SK-N-SH (cell line): Measurements from ENCODE around the gene COL25A1.

Experiments used
- CHD2 ChIP-seq: fragments of 150-350 bp; IDR thresholded peaks from 2 replicates; pipeline ENCODE4 v1.6.1; 2018; ENCODE audit warnings: low read length; ENCODE audit not compliant: partially characterized antibody
- EP300 ChIP-seq, 2 experiments: IDR thresholded peaks; 2 replicates each; pipeline versions ENCODE4 v1.4.0 to v1.6.1; 2012; ENCODE audit warnings: borderline replicate concordance in 1 of 2, low read depth in 1 of 2, low read length in 1 of 2
- EZH2phosphoT487 ChIP-seq: fragments of 200-600 bp; sonication (generic); IDR thresholded peaks from 2 replicates; pipeline ENCODE4 v1.6.1; 2017; ENCODE audit warnings: low read depth, mixed run types, mild to moderate bottlenecking, antibody characterized with exemption, moderate library complexity, borderline replicate concordance
- GABPA ChIP-seq: IDR thresholded peaks from 2 replicates; pipeline ENCODE4 v1.4.0; 2012; ENCODE audit warnings: low read depth, mild to moderate bottlenecking
- GATA2 ChIP-seq: sonication (generic); formaldehyde crosslinking; IDR thresholded peaks from 2 replicates; pipeline ENCODE4 v1.5.0; 2020; ENCODE audit warnings: mild to moderate bottlenecking, missing genetic modification reagents
- MXI1 ChIP-seq: IDR thresholded peaks from 2 replicates; pipeline ENCODE4 v1.6.1; 2012; ENCODE audit warnings: mild to moderate bottlenecking, low read depth, low read length, improper control_type of control experiment
- POLR2AphosphoS5 ChIP-seq: IDR thresholded peaks from 2 replicates; pipeline ENCODE4 v1.6.1; 2012; ENCODE audit warnings: low read depth, low read length
- RAD21 ChIP-seq: IDR thresholded peaks from 2 replicates; pipeline ENCODE4 v1.6.1; 2012; ENCODE audit warnings: mild to moderate bottlenecking, low read length
- RFX5 ChIP-seq: IDR thresholded peaks from 2 replicates; pipeline ENCODE4 v1.6.1; 2012; ENCODE audit warnings: mild to moderate bottlenecking, improper control_type of control experiment, low read length
- TAF1 ChIP-seq: IDR thresholded peaks from 2 replicates; pipeline ENCODE4 v1.6.1; 2012; ENCODE audit warnings: low read depth, mild to moderate bottlenecking, low read length, moderate library complexity, borderline replicate concordance
- YY1 ChIP-seq: IDR thresholded peaks from 2 replicates; pipeline ENCODE4 v1.4.0; 2012; ENCODE audit warnings: low read depth, mild to moderate bottlenecking
- TF ChIP-seq, protein P1 (sequence below): fragments of 200-600 bp; sonication (generic); IDR thresholded peaks from 2 replicates; pipeline ENCODE4 v1.6.1; 2017; ENCODE audit warnings: antibody characterized with exemption, mild to moderate bottlenecking, moderate library complexity
- TF ChIP-seq, protein P2 (sequence below): fragments of 150-350 bp; IDR thresholded peaks from 2 replicates; pipeline ENCODE4 v1.6.1; 2016; ENCODE audit warnings: mild to moderate bottlenecking, low read depth, low read length
- TF ChIP-seq, protein P3 (sequence below): fragments of 150-350 bp; IDR thresholded peaks from 2 replicates; pipeline ENCODE4 v1.6.1; 2017; ENCODE audit warnings: antibody characterized with exemption, low read length, low read depth, borderline replicate concordance

DNA sequence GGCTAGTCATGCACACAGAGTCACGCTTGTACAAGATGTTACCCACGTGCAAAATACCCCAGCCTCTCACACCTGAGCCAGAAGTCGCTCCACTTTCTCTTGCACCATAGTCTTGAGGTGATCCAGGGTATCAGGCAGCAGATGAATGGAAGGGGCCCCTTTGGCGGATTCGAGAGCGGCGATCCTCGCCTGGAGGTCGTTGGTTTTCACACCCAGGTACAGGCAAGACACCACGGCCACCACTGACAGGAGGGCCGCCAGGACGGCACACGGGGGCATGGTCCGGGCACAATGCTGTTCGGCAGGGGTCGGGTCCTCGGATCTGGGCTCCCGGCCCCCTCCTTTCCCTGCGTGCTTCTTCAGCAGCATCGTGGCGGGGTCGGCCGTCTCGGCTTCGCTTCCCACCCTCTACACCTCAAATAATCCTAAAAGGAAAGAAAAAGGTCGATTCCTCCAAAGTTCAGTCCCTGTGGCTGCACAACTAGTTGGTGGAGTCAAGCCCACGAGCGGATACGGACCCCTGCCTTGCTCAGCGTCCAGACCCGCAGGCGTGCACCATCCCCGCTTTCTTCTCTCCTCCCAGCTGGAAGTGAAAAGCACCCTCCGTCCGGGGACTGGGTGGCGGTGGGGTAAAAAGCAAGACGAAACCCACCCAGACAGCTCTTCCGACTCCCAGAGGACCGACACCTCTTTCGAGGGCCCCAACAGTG is 652 bp downstream of the COL25A1 start:
- TF ChIP-seq, protein P1, sequence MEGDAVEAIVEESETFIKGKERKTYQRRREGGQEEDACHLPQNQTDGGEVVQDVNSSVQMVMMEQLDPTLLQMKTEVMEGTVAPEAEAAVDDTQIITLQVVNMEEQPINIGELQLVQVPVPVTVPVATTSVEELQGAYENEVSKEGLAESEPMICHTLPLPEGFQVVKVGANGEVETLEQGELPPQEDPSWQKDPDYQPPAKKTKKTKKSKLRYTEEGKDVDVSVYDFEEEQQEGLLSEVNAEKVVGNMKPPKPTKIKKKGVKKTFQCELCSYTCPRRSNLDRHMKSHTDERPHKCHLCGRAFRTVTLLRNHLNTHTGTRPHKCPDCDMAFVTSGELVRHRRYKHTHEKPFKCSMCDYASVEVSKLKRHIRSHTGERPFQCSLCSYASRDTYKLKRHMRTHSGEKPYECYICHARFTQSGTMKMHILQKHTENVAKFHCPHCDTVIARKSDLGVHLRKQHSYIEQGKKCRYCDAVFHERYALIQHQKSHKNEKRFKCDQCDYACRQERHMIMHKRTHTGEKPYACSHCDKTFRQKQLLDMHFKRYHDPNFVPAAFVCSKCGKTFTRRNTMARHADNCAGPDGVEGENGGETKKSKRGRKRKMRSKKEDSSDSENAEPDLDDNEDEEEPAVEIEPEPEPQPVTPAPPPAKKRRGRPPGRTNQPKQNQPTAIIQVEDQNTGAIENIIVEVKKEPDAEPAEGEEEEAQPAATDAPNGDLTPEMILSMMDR, result no peak
- TF ChIP-seq, protein P2, sequence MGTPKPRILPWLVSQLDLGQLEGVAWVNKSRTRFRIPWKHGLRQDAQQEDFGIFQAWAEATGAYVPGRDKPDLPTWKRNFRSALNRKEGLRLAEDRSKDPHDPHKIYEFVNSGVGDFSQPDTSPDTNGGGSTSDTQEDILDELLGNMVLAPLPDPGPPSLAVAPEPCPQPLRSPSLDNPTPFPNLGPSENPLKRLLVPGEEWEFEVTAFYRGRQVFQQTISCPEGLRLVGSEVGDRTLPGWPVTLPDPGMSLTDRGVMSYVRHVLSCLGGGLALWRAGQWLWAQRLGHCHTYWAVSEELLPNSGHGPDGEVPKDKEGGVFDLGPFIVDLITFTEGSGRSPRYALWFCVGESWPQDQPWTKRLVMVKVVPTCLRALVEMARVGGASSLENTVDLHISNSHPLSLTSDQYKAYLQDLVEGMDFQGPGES, result no peak
- TF ChIP-seq TAF1 (no peak), MXI1 (no peak), GATA2 (no peak), RAD21 (no peak), EP300 (IDR thresholded peaks at IDR 0.05; ENCODE audit: borderline replicate concordance in 1 of 2, low read depth in 1 of 2, low read length in 1 of 2) (no peak), POLR2AphosphoS5 (no peak), EZH2phosphoT487 (no peak), CHD2 (no peak), RFX5 (no peak), GABPA (no peak), YY1 (no peak)
- TF ChIP-seq, protein P3, sequence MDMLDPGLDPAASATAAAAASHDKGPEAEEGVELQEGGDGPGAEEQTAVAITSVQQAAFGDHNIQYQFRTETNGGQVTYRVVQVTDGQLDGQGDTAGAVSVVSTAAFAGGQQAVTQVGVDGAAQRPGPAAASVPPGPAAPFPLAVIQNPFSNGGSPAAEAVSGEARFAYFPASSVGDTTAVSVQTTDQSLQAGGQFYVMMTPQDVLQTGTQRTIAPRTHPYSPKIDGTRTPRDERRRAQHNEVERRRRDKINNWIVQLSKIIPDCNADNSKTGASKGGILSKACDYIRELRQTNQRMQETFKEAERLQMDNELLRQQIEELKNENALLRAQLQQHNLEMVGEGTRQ, result no peak
